DND-41 (cell line): Measurements from ENCODE around the gene KY.

ENCODE experiments used
- EZH2 ChIP-seq: IDR thresholded peaks from 3 replicates; pipeline ENCODE4 v1.6.1; 2012; ENCODE audit warnings: borderline replicate concordance, low read depth, mild to moderate bottlenecking, moderate library complexity, low read length, inconsistent platforms; ENCODE audit not compliant: severe bottlenecking
- TF ChIP-seq, protein P1 (sequence below): IDR thresholded peaks from 2 replicates; pipeline ENCODE4 v1.5.1; 2012; ENCODE audit warnings: borderline replicate concordance, low read length, moderate library complexity, mild to moderate bottlenecking; ENCODE audit not compliant: poor library complexity, severe bottlenecking; ENCODE audit errors: extremely low read depth

DNA sequence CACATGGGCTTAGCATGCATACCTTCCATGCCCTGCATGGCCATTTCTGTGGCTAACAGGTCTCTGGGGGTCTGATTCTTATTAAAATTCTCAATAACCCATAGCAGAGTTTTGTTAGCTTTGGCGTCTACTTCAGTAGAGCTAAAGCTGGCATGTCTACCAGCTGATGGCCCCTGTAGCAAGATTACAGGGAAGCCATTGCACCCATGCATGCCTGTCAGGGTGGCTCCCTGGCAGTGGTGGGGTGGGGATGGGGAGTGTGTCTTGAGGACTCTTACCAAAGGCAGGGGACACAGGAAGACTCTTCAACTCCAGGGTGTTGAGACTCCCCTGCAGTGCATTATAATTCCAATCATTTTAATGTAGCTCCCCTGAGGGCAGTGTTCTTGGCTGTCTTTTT is 4.7 kb downstream of the KY start:
- TF ChIP-seq, protein P1, sequence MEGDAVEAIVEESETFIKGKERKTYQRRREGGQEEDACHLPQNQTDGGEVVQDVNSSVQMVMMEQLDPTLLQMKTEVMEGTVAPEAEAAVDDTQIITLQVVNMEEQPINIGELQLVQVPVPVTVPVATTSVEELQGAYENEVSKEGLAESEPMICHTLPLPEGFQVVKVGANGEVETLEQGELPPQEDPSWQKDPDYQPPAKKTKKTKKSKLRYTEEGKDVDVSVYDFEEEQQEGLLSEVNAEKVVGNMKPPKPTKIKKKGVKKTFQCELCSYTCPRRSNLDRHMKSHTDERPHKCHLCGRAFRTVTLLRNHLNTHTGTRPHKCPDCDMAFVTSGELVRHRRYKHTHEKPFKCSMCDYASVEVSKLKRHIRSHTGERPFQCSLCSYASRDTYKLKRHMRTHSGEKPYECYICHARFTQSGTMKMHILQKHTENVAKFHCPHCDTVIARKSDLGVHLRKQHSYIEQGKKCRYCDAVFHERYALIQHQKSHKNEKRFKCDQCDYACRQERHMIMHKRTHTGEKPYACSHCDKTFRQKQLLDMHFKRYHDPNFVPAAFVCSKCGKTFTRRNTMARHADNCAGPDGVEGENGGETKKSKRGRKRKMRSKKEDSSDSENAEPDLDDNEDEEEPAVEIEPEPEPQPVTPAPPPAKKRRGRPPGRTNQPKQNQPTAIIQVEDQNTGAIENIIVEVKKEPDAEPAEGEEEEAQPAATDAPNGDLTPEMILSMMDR = no peak
- no peak for TF ChIP-seq EZH2
